Measurements from ENCODE around the gene ECE1. TPM values are rescaled to one million over a fixed set of nuclear protein-coding genes. Genes with fewer than 3 reads are reported as not detected.
A peak's percentile ranks its signal among the peaks of the same experiment; 100 is the strongest.

Gene ECE1
- total and polyA plus RNA-seq, 9 donors, result 37.3 to 313 (median 119) TPM

- DNase-seq, result peak in 2 of 5 donors; percentile 13 to 54
- H3K27me3 ChIP-seq, result no peaks in the 10 kb centered on the region
- peaks cover 46% of the 10 kb centered on the region for H3K4me1 ChIP-seq (ENCODE audit: insufficient read depth)
- 50 to 67% (median 62%) methylated on average over 7 to 8 of the region's 8 CpGs for WGBS, 3 donors
- no peak overlapping the region for H3K4me3 ChIP-seq
- no peaks in the 10 kb centered on the region for H3K9me3 ChIP-seq
- H3K27ac ChIP-seq, result peak overlapping the region; percentile 33 to 92
- TF ChIP-seq EP300 (IDR thresholded peaks at IDR 0.05), result no peak
- no peak for TF ChIP-seq CTCF (IDR thresholded peaks at IDR 0.05)
- intact Hi-C loops (cut with DNase I), result loop anchor here in 1 of 4 donors (5.0 kb wide), 1 partner anchor 75 kb away; no protein-coding TSS in a partner anchor
- H3K36me3 ChIP-seq, result no peaks in the 10 kb centered on the region
Measured at GRCh38 chr1:21332554-21333311, 42.5 kb upstream of the ECE1 start.

- H3K9me3 ChIP-seq, result no peaks in the 10 kb centered on the region
- peaks cover 46% of the 10 kb centered on the region for H3K4me1 ChIP-seq (ENCODE audit: insufficient read depth)
- WGBS, 3 donors, result 42 to 50% (median 48%) methylated on average over 9 of the region's 9 CpGs
- peak overlapping the region; percentile 48 to 54 for H3K27ac ChIP-seq
- intact Hi-C loops (cut with DNase I), result loop anchor here in 1 of 4 donors (5.0 kb wide), 1 partner anchor 75 kb away; no protein-coding TSS in a partner anchor
- TF ChIP-seq EP300 (IDR thresholded peaks at IDR 0.05), result no peak
- no peak for TF ChIP-seq CTCF (IDR thresholded peaks at IDR 0.05)
- peak in 2 of 5 donors; percentile 9 to 33 for DNase-seq
- H3K36me3 ChIP-seq, result no peaks in the 10 kb centered on the region
- H3K4me3 ChIP-seq, result no peak overlapping the region
- H3K27me3 ChIP-seq, result no peaks in the 10 kb centered on the region
Measured at GRCh38 chr1:21331752-21332478, 41.7 kb upstream of the ECE1 start.

GRCh38 chr1:21330544-21330943 lies 40.3 kb upstream of the ECE1 start:
- Histone ChIP-seq H3K27me3 (no peaks in the 10 kb centered on the region), H3K9me3 (no peaks in the 10 kb centered on the region), H3K4me1 (ENCODE audit: insufficient read depth) (peaks cover 53% of the 10 kb centered on the region), H3K27ac (peak overlapping the region in 1 of 2 donors; percentile 59), H3K36me3 (no peaks in the 10 kb centered on the region), H3K4me3 (no peak overlapping the region)
- WGBS, 3 donors, result 82 to 87% (median 86%) methylated on average over 2 of the region's 2 CpGs
- intact Hi-C loops (cut with DNase I), result loop anchor here in 1 of 4 donors (5.0 kb wide), 1 partner anchor 73 kb away; no protein-coding TSS in a partner anchor
- TF ChIP-seq CTCF (IDR thresholded peaks at IDR 0.05) (no peak), POLR2A (IDR thresholded peaks at IDR 0.05) (no peak), EP300 (IDR thresholded peaks at IDR 0.05) (no peak)
- no peak for DNase-seq

- peak overlapping the region in 1 of 2 donors; percentile 26 for H3K27ac ChIP-seq
- intact Hi-C loops (cut with DNase I), result no loop called here
- DNase-seq, result peak in 1 of 5 donors; percentile 16
- H3K9me3 ChIP-seq, result no peaks in the 10 kb centered on the region
- H3K27me3 ChIP-seq, result no peaks in the 10 kb centered on the region
- TF ChIP-seq EP300 (IDR thresholded peaks at IDR 0.05) (no peak), POLR2A (IDR thresholded peaks at IDR 0.05) (no peak), CTCF (IDR thresholded peaks at IDR 0.05) (no peak)
- H3K36me3 ChIP-seq, result no peaks in the 10 kb centered on the region
- 70 to 79% (median 73%) methylated on average over 7 of the region's 7 CpGs for WGBS, 3 donors
- H3K4me1 ChIP-seq (ENCODE audit: insufficient read depth), result peaks cover 53% of the 10 kb centered on the region
- H3K4me3 ChIP-seq, result no peak overlapping the region
Measured at GRCh38 chr1:21329209-21329844, 39.1 kb upstream of the ECE1 start.

Measured in ovary (tissue), 9 donors.